HepG2 (cell line): ENCODE measurements around the gene DCDC2C. TPM values are rescaled to one million over a fixed set of nuclear protein-coding genes. Genes with fewer than 3 reads are reported as not detected.

Source experiments
- ATAC-seq: fragments of 200-7000 bp; cut with Tn5 transposase; 3 replicates; pipeline ENCODE4 v1.9.1; 2020; ENCODE audit warnings: mild to moderate bottlenecking, moderate library complexity
- BruUV-seq: library from RNA; stranded (reverse); fragments of 400-500 nt; replicated peaks from 2 replicates; lab custom pipeline; 2021; lab: Mats Ljungman, UMichigan
- CTCF ChIA-PET: fragments of 300-600 bp; formaldehyde crosslinking; extraction: SDS; loops from one replicate; lab custom pipeline; 2021; ENCODE audit warnings: low total read pairs, inconsistent platforms, low intra/inter-chr PET ratio; lab: Yijun Ruan, JAX
- POLR2A ChIA-PET: fragments of 350-600 bp; sonication (Branson Sonifier 250); formaldehyde crosslinking; loops from one replicate; lab custom pipeline; 2020; ENCODE audit warnings: antibody characterized with exemption, inconsistent platforms; lab: Yijun Ruan, JAX
- DNase-seq: peaks from one replicate; pipeline ENCODE4 v3.0.0-alpha.2; 2015; ENCODE audit warnings: low spot score
- FAIRE-seq: peaks from 3 replicates; lab custom pipeline; 2011; peaks lifted over from hg19 to GRCh38; lab: Jason Lieb, UNC
- H2AFZ ChIP-seq: one replicate; pipeline ENCODE4 v1.6.1; 2011; ENCODE audit warnings: low read length, inconsistent platforms
- H3K27ac ChIP-seq: fragments of 300-600 bp; 3 replicates; pipeline ENCODE4 v1.8.0; 2011; ENCODE audit warnings: mixed run types, mild to moderate bottlenecking, mixed read lengths, low read length, inconsistent platforms; ENCODE audit not compliant: insufficient read depth; ENCODE audit errors: extremely low read length
- H3K27me3 ChIP-seq, 2 experiments: fragments of 200-600 bp in 1 of 2; 2 replicates in 1 of 2; 3 replicates in 1 of 2; pipeline versions ENCODE4 v1.6.0 to v1.8.0; 2011; ENCODE audit warnings: low read length in 2 of 2, mild to moderate bottlenecking in 2 of 2, moderate library complexity in 2 of 2, inconsistent platforms in 1 of 2; ENCODE audit not compliant: insufficient read depth in 2 of 2, control insufficient read depth in 1 of 2
- H3K36me3 ChIP-seq, 2 experiments: fragments of 200-600 bp in 1 of 2; replicated peaks in 1 of 2; 2 replicates in 1 of 2; 3 replicates in 1 of 2; pipeline versions ENCODE4 v1.5.1 to v1.8.0; 2011; ENCODE audit warnings: low read length in 2 of 2, inconsistent platforms in 1 of 2; ENCODE audit not compliant: insufficient read depth in 2 of 2, control insufficient read depth in 1 of 2
- H3K4me1 ChIP-seq: 2 replicates; pipeline ENCODE4 v1.5.1; 2012; ENCODE audit warnings: low read length, inconsistent platforms; ENCODE audit not compliant: insufficient read depth
- H3K4me2 ChIP-seq: 2 replicates; pipeline ENCODE4 v1.6.0; 2011; ENCODE audit warnings: low read depth, low read length, inconsistent platforms
- H3K4me3 ChIP-seq, 3 experiments: fragments of 200-600 bp in 1 of 3; sonication (generic), shearing (Covaris generic) in 1 of 3; replicated peaks in 1 of 3; 2 replicates each; pipeline ENCODE4 v1.5.1; 2011 to 2016; ENCODE audit warnings: low read length in 3 of 3, inconsistent platforms in 2 of 3, low read depth in 2 of 3, mild to moderate bottlenecking in 2 of 3, control low read depth in 1 of 3, mixed read lengths in 1 of 3; ENCODE audit not compliant: insufficient read depth in 1 of 3
- H3K79me2 ChIP-seq: one replicate; pipeline ENCODE4 v1.6.1; 2011; ENCODE audit warnings: low read length, inconsistent platforms; ENCODE audit not compliant: insufficient read depth
- H3K9ac ChIP-seq: 2 replicates; pipeline ENCODE4 v1.6.0; 2011; ENCODE audit warnings: mild to moderate bottlenecking, low read depth, low read length, inconsistent platforms; ENCODE audit not compliant: insufficient read depth
- H3K9me3 ChIP-seq: 2 replicates; pipeline ENCODE4 v1.5.1; 2012; ENCODE audit warnings: mild to moderate bottlenecking, low read length
- H4K20me1 ChIP-seq: 2 replicates; pipeline ENCODE4 v1.6.0; 2011; ENCODE audit warnings: inconsistent platforms, mild to moderate bottlenecking, low read length, moderate library complexity; ENCODE audit not compliant: insufficient read depth
- ARNT2 ChIP-seq: sonication (generic); formaldehyde crosslinking; IDR thresholded peaks from 2 replicates; pipeline ENCODE4 v1.8.0; 2022; ENCODE audit warnings: mild to moderate bottlenecking, low read depth, missing genetic modification reagents, moderate library complexity
- ARNTL ChIP-seq: sonication (generic); formaldehyde crosslinking; IDR thresholded peaks from 2 replicates; pipeline ENCODE4 v1.4.0; 2020; ENCODE audit warnings: mild to moderate bottlenecking, missing genetic modification reagents
- ATF2 ChIP-seq: sonication (generic); formaldehyde crosslinking; IDR thresholded peaks from 2 replicates; pipeline ENCODE4 v1.4.0; 2020; ENCODE audit warnings: missing genetic modification reagents
- GATAD2A ChIP-seq: IDR thresholded peaks from 2 replicates; pipeline ENCODE4 v1.6.1; 2016
- HOXD1 ChIP-seq: sonication (generic); formaldehyde crosslinking; IDR thresholded peaks from 2 replicates; pipeline ENCODE4 v1.5.0; 2020; ENCODE audit warnings: missing genetic modification reagents
- MAFK ChIP-seq, 2 experiments: IDR thresholded peaks in 1 of 2; conservative IDR thresholded peaks in 1 of 2; 2 replicates each; pipeline ENCODE4 v1.6.1; 2011; ENCODE audit warnings: improper control_type of control experiment in 2 of 2, low read length in 2 of 2
- NR2F2 ChIP-seq: IDR thresholded peaks from 2 replicates; pipeline ENCODE4 v1.6.1; 2012; ENCODE audit warnings: low read depth, inconsistent platforms, borderline replicate concordance
- RFX5 ChIP-seq: IDR thresholded peaks from 2 replicates; pipeline ENCODE4 v1.6.1; 2011; ENCODE audit warnings: low read depth, low read length, improper control_type of control experiment
- SUZ12 ChIP-seq: fragments of 150-350 bp; IDR thresholded peaks from 2 replicates; pipeline ENCODE4 v1.6.1; 2014; ENCODE audit warnings: low read depth, low read length
- TARDBP ChIP-seq: sonication (generic); formaldehyde crosslinking; IDR thresholded peaks from 2 replicates; pipeline ENCODE4 v1.8.0; 2022; ENCODE audit warnings: mild to moderate bottlenecking, missing genetic modification reagents
- ZNF253 ChIP-seq: sonication (generic); formaldehyde crosslinking; IDR thresholded peaks from 2 replicates; pipeline ENCODE4 v1.8.0; 2022; ENCODE audit warnings: mild to moderate bottlenecking, missing genetic modification reagents, borderline replicate concordance
- ZNF564 ChIP-seq: sonication (generic); formaldehyde crosslinking; IDR thresholded peaks from 2 replicates; pipeline ENCODE4 v1.8.1; 2023; ENCODE audit warnings: mild to moderate bottlenecking, missing genetic modification reagents
- WGBS: methylation state at CpG from one replicate; pipeline ENCODE4 v1.1.6; 2017; ENCODE audit warnings: low lambda C conversion rate; 5-methylcytosine and 5-hydroxymethylcytosine counted together
- in situ Hi-C: cut with HindIII; loops from 2 replicates; pipeline ENCODE4 v1.10.0; 2017; ENCODE audit warnings: low pct_unique_long_range_greater_than_20kb; ENCODE audit not compliant: extremely low pct_ligation_motif_present
- intact Hi-C: fragments of 100-400 bp; cut with micrococcal nuclease; formaldehyde crosslinking; loops from one replicate; pipeline ENCODE4 v1.10.0; 2022; ENCODE audit not compliant: unreplicated experiment
- polyA plus RNA-seq, 8 experiments: library from polyadenylated mRNA; depleted of rRNA in 3 of 8; stranded (reverse) in 7 of 8; unstranded in 1 of 8; fragments of >200 nt; fragmentation: Illumina TruSeq in 4 of 8; extraction: Trizol in 4 of 8; gene quantifications; 2 replicates each; pipeline versions ENCODE4 v1.2.1 to v1.2.3, GENCODE V29; 2011 to 2016; ENCODE audit warnings: low read depth in 4 of 8, missing spikeins in 1 of 8, mixed read lengths in 1 of 8; ENCODE audit not compliant: insufficient read depth in 1 of 8
- total RNA-seq, 5 experiments: library from RNA; depleted of rRNA; stranded (reverse); fragments of >200 nt; fragmentation: Illumina TruSeq; extraction: Trizol; gene quantifications; 2 replicates each; pipeline ENCODE4 v1.2.3, GENCODE V29; 2016; ENCODE audit warnings: low read depth in 1 of 5
- TF ChIP-seq, protein P1 (sequence below): IDR thresholded peaks from 2 replicates; pipeline ENCODE4 v1.6.1; 2016; ENCODE audit warnings: missing compliant biosample characterization, missing genetic modification reagents, borderline replicate concordance
- TF ChIP-seq, protein P2 (sequence below): sonication (generic); formaldehyde crosslinking; IDR thresholded peaks from 2 replicates; pipeline ENCODE4 v1.4.0; 2020; ENCODE audit warnings: mild to moderate bottlenecking, missing genetic modification reagents

Gene DCDC2C
- total and polyA plus RNA-seq, 2 of the 13 experiments (the other 11 are each of a cell fraction or from before 2014, with no cell fraction given), result not detected

GRCh38 chr2:3761272-3761671, 57.9 kb downstream of the DCDC2C start:
- no peak overlapping the region for H3K9ac ChIP-seq
- H3K27ac ChIP-seq, result no peak overlapping the region
- 23% methylated on average over 5 of the region's 5 CpGs for WGBS
- no peak for FAIRE-seq
- no peaks in the 10 kb centered on the region for H3K79me2 ChIP-seq
- H3K4me2 ChIP-seq, result no peak overlapping the region
- H3K36me3 ChIP-seq, result no peaks in the 10 kb centered on the region
- H3K4me3 ChIP-seq, result no peak overlapping the region
- H2AFZ ChIP-seq, result no peak overlapping the region
- H3K27me3 ChIP-seq, result peaks cover 4 to 35% of the 10 kb centered on the region in 2 experiments
- no peaks in the 10 kb centered on the region for H3K4me1 ChIP-seq
- in situ Hi-C loops (no loop called here), intact Hi-C loops (no loop called here)
- CTCF ChIA-PET, result no interaction called here
- BruUV-seq, result no TSS peak
- POLR2A ChIA-PET, result no interaction called here
- ATAC-seq, result no peak
- TF ChIP-seq NR2F2 (no peak), ARNTL (CRISPR knock-in tag) (no peak), TARDBP (CRISPR knock-in tag) (no peak), ZNF253 (CRISPR knock-in tag) (no peak), MAFK (conservative IDR thresholded peaks at IDR 0.05 in 1 of 2, IDR thresholded peaks at IDR 0.05 in 1 of 2; ENCODE audit: low read length in 2 of 2) (no peak), SUZ12 (no peak), ZNF564 (CRISPR knock-in tag) (no peak), GATAD2A (CRISPR knock-in tag) (no peak), HOXD1 (CRISPR knock-in tag) (no peak), ARNT2 (CRISPR knock-in tag) (no peak), RFX5 (no peak), ATF2 (no peak)
- TF ChIP-seq, protein P1, sequence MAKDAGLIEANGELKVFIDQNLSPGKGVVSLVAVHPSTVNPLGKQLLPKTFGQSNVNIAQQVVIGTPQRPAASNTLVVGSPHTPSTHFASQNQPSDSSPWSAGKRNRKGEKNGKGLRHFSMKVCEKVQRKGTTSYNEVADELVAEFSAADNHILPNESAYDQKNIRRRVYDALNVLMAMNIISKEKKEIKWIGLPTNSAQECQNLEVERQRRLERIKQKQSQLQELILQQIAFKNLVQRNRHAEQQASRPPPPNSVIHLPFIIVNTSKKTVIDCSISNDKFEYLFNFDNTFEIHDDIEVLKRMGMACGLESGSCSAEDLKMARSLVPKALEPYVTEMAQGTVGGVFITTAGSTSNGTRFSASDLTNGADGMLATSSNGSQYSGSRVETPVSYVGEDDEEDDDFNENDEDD (CRISPR knock-in tag), result no peak
- TF ChIP-seq, protein P2, sequence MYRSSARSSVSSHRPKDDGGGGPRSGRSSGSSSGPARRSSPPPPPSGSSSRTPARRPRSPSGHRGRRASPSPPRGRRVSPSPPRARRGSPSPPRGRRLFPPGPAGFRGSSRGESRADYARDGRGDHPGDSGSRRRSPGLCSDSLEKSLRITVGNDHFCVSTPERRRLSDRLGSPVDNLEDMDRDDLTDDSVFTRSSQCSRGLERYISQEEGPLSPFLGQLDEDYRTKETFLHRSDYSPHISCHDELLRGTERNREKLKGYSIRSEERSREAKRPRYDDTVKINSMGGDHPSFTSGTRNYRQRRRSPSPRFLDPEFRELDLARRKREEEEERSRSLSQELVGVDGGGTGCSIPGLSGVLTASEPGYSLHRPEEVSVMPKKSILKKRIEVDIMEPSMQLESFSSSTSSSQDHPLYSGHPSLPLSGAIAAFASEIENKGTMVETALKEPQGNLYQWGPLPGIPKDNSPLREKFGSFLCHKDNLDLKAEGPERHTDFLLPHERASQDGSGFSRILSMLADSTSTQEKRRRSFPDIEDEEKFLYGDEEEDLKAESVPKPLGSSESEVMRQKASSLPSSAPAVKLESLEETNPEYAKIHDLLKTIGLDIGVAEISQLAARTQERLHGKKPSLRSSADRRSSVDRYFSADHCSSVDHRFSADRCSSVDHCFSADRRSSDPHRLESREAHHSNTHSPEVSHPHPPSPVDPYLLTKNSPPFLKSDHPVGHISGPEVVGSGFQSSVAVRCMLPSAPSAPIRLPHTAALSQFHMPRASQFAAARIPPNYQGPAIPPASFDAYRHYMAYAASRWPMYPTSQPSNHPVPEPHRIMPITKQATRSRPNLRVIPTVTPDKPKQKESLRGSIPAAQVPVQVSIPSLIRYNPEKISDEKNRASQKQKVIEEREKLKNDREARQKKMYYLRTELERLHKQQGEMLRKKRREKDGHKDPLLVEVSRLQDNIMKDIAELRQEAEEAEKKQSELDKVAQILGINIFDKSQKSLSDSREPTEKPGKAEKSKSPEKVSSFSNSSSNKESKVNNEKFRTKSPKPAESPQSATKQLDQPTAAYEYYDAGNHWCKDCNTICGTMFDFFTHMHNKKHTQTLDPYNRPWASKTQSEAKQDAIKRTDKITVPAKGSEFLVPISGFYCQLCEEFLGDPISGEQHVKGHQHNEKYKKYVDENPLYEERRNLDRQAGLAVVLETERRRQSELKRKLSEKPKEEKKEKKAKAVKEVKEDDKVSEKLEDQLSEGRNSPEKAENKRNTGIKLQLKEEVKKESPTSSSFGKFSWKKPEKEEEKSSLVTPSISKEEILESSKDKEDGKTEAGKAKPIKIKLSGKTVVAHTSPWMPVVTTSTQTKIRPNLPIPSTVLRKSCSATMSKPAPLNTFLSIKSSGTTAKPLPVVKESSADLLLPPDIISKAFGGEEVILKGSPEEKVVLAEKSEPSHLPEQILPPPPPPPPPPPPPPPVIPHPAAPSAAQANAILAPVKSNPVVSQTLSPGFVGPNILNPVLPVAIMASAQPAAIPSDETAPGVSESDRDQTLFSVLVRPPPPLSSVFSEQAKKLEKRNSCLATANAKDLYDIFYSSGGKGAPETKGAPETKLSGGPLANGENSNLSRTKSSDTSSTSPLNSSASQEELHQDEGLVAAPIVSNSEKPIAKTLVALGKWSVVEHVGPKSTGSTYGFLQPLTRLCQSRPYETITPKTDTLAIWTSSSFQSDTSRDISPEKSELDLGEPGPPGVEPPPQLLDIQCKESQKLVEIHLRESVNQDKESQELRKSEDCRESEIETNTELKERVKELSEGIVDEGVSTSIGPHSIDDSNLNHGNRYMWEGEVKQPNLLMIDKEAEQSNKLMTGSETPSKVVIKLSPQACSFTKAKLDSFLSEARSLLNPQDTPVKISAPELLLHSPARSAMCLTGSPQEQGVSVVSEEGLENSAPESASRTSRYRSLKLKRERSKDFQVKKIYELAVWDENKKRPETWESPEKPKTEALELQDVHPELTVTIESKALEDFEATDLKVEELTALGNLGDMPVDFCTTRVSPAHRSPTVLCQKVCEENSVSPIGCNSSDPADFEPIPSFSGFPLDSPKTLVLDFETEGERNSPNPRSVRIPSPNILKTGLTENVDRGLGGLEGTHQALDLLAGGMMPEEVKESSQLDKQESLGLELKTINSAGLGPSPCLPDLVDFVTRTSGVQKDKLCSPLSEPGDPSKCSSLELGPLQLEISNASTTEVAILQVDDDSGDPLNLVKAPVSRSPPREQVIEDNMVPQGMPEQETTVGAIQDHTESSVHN (CRISPR knock-in tag), result no peak
- DNase-seq, result no peak
- no peaks in the 10 kb centered on the region for H4K20me1 ChIP-seq
- H3K9me3 ChIP-seq, result no peaks in the 10 kb centered on the region
